ENCODE measurements around the gene LRRC59.
"Not testable (repeated sequence)": the region's sequence is repeated elsewhere in the genome, so short reads cannot be mapped to it uniquely, and the experiment has no call there.

Gene LRRC59

DNA sequence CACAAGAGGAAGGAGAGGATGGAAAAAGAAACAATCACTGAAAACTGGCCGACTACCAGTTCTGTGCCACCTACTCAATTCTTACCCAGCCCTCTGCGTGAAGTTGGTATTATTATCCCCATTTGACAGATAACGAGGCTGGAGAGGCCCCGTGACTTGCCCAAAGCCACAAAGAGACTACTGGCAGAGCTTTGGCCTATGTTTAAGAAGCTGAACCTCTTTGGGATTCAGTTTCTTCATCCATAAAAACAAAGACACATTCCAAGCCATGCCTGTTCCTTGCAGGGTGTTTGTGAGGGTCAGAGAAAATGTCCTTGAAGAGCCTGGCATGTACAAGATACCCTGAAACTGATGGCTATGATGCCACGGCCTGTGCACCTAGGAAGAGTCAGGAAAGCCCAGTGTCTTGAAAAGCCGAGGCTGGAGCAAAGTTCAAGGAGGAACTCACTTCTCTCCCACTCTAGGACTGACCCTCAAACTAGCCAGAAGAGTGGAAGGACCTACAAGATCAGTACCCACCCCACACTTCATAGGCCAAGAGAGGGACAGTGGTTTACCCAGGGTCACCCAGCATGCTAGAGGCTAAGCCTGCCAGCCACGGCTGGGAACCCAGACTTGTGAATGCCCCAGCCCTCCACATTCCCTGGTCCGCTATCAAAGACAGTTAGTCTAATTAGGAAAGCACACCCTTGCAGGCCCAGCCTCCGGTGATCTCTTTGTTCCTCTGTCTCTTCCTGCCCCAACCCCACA is 27.1 kb upstream of the LRRC59 start:
- no peak for DNase-seq

DNA sequence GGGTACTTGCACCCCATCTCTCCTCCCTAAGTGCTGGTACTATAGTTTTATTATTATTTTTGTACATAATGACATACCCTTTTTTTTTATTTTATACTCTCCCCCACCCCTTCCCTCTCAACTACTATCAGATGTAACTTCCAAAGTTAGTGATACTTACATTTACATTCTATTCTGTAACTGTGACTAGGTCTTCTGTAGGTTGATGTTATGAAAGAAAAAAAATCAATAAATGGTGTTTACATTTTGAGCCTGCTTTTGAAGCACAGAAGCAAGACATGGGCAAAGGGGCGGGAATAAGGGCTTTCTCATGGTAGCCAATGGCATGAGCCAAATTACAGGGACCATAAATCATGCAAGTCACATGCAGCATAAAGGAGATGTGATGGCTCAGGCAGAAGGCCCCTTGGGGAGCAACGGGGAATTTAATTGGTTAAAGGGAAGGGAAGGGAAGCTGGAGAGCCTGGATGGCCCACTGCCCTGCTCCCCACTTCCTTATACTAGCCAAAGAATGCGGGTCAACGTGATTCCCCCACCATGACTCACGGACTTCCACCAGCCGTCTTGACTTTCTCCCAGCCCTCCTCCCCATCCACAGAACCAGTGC is 26.3 kb upstream of the LRRC59 start:
- DNase-seq, result no peak

DNA sequence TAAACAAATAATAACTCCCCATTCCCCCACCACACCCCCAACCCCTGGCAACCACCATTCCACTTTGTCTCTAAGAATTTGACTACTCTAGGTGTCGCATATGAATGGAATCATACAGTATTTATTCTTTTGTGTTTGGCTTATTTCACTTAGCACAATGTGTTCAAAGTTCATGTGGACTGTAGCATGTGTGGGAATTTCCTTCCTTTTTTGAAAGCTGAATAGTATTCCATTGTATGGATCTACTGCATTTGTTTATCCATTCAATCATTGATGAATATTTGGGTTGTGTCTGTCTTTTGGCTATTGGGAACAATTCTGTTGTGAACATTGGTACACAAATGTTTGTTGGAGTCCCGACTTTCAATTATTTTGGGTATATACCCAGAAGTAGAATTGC is 25.4 kb upstream of the LRRC59 start:
- DNase-seq, result no peak

DNA sequence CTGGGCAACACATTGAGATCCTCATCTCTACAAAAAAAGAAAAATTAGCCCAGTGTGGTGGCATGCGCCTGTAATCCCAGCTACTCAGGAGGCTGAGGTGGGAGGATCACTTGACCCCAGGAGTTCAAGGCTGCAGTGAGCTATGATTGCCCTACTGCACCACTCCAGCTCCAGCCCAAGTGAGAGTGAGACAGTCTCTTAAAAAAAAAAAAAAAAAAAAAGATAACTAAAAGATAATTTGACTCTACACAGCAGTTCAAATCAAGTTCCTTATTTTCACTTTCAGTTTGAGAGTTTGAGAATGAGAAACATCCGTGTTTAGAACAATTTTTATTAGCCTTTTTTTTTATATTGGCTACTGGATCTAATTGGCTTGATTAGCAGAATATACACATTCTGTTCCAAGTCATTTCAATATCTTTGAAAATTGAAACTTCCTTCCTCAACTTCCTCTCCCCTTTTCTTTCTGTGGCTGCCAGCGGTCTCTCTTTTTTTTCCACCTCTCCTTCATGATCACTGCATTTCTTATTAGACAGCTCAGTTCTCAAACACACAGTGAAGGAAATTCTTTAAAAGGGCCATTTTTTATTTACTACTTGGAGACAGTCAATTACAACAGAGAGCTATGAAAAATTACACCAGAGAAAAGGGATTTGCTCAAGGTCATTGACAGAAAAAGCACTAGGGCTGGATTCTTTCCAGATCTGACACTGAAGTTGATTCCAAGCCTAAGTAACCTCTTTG is 24.2 kb upstream of the LRRC59 start:
- DNase-seq, result no peak

DNA sequence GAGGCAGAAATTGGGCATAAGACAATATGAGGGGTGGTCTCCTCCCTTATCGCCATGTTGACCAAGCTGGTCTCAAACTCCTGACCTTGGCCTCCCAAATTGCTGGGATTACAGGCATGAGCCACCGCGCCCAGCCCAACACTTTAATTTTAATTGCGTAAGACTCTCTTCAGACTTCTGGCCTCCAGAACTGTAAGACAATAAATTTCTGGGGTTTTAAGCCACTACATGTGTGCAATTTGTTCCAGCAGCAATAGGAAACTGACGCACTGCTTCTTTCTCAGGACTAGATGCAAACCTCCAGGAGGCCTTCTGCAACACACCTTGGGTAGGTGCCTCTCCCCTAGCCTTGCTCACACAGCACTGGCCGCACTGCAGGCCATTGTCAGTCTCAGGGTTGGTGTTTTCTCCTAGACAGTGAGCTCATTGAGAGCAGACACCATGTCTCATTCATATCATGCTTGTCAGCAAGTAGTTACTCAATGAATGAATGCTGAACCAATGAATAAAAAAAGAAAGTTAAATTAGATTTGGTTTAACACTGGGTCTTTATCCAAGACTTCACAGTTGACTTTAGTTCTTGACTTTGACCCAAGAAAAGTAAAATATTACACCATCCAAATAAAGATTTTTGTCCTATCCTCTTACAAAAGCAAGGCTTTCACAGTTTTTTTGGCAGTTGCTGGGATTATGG is 23.2 kb upstream of the LRRC59 start:
- DNase-seq, result no peak

DNA sequence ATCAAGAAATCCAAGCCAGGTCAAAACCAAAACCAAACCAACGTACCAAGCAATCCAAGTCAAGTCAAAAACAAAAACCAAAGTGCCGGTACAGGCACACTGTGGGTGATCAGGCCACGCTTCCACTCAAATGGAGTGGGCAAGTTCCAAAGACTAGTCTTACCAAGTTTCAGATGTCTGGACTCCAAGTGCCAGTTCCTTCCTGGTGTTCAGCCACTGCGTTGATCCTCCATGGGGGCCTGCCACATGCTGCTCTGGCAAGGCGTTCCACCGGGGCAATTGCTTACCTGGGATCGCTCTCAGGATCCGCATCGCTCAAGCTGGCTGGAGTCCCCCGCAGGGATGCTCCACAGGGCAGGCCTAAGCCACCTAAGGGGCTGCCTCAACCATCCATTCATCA is 22.3 kb upstream of the LRRC59 start:
- not testable (repeated sequence) for DNase-seq

DNA sequence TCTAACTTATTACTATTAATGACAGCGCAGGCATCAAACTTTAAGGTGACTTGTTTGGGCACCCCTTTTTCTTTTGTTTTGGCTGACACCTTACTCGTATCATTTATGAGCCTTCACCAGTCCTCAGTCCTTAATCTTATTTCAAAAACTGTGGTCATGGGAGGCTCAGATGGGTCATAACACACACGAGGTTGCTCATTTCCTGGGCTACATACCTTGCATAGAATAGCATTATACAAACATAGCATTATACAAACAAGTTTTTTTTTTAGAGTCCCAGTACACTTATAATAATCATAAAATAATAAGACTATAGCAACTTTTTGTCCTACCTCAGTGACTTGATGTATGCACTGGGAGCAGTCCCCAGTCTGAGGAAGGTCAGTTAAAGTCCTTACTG is 17.5 kb upstream of the LRRC59 start:
- DNase-seq, result no peak

DNA sequence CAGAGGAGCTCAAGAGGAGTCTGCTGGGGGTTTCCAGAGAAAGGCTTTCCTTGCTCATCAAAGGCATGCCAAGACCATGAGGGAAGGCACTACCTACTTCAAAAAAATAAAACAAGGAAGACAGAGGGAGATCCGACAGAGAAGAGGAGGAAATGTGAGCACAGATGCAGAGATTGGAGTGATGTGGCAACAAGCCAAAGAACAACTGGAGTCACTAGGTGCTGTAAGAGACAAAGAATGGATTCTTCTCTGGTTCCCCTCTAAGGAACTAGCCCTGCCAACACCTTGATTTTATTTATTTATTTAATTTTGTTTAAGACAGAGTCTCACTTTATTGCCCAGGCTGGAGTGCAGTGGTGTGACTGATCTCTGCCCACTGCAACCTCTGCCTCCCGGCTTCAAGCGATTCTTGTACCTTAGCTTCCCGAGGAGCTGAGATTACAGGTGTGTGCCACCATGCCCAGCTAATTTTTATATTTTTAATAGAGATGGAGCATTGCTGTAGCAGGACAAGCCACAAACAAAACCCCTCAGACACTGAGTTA is 14.9 kb upstream of the LRRC59 start:
- DNase-seq, result no peak

DNA sequence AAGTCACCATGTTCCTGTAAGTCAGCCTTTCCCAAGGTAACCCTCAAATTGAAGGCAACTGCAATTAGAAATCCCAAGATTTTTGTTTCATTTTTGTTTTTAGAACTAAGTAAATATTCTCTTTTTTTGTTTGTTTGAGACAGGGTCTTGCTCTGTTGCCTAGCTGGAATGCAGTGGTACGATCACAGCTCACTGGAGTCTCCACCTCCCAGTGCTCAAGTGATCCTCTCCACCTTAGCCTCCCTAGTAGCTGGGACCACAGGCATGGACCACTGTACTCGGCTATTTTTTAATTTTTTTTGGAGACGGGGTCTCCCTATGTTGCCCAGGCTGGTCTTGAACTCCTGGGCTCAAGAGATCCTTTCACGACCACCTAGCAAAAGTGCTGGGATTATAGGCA is 10.6 kb upstream of the LRRC59 start:
- DNase-seq, result no peak

DNA sequence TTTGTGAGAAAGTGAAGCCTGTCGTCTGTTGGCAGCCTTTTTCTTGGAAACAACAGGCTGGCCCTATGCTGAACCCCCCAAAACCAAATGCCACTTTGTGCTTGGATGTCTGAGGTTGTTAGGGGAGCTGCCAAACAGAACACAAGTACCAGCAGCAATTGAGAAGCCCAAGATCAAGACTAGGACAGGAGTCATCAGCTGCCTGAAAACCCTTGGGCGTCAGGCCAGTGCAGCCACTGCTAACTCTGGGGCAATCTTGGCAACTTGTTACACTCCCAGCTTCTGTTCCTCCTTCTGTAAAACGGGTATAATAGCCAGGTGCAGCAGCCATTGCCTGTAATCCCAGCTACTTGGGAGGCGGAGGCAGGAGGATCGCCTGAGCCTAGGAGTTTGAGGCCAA is 9.3 kb upstream of the LRRC59 start:
- DNase-seq, result no peak

DNA sequence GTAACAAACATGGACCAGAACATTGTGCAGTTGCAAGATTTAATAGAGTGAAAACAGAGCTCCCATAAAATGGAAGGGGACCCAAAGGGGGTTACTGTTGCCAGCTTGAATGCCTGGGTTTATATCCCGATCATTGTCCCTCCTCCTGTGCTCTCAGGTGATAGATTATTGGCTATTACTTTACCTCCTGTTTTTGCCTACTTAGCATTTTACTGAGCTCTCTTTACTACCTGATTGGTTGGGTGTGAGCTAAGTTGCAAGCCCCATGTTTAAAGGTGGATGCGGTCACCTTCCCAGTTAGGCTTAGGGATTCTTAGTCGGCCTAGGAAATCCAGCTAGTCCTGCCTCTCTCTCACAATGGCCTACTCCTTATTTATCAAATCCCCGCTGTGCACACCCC is 8.0 kb upstream of the LRRC59 start:
- not testable (repeated sequence) for DNase-seq

DNA sequence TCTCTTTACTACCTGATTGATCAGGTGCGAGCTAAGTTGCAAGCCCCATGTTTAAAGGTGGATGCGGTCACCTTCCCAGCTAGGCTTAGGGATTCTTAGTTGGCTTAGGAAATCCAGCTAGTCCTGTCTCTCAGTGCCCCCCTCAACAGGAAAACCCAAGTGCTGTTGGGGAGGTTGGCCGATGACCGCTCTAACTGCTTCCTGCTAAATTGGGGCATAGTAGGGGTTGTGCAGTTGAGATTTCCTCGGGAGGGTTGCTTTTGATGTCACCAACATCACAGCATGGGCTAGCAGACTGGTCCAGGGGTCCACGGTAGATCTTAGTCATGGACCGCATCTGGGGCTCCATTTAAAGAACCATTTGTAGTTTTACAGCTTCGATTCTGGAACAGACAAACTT is 2.3 kb upstream of the LRRC59 start:
- DNase-seq, result not testable (repeated sequence)

DNA sequence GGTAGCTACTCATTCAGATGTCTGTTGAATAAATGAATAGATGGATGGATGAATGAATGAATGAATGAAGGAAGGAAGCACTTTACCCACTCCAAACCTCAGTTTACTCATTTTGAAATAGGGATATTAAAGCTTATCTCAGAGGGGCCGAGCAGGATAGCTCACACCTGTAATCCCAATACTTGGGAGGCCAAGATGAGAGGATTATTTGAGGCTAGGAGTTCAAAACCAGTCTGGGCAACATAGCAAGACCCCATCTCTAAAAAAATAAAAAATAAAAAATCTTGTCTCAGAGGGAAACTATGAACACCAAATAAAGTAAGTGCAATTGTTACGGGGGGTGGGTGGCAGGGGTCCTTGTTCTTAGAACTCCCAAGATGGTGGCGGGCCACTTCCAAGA is 1.3 kb upstream of the LRRC59 start:
- DNase-seq, result not testable (repeated sequence)

DNA sequence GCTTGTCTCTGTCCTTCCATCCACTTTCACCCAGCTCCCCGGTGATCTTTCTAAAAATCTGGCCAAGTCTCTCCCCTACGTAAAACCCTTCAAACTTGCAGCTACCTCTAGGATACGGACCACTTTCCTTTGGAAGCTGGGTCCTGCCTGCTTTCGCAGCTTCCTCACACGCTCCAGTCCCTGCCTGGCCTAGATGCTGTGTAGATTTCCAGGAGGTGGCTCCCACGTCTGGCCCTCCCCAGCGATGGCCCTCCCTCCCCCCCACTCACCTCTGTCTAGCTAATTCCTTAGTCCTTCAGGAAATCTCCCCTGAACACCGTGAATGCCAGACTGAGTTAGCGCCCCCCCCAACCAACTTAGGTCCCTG is 579 bp upstream of the LRRC59 start:
- DNase-seq, result no peak

DNA sequence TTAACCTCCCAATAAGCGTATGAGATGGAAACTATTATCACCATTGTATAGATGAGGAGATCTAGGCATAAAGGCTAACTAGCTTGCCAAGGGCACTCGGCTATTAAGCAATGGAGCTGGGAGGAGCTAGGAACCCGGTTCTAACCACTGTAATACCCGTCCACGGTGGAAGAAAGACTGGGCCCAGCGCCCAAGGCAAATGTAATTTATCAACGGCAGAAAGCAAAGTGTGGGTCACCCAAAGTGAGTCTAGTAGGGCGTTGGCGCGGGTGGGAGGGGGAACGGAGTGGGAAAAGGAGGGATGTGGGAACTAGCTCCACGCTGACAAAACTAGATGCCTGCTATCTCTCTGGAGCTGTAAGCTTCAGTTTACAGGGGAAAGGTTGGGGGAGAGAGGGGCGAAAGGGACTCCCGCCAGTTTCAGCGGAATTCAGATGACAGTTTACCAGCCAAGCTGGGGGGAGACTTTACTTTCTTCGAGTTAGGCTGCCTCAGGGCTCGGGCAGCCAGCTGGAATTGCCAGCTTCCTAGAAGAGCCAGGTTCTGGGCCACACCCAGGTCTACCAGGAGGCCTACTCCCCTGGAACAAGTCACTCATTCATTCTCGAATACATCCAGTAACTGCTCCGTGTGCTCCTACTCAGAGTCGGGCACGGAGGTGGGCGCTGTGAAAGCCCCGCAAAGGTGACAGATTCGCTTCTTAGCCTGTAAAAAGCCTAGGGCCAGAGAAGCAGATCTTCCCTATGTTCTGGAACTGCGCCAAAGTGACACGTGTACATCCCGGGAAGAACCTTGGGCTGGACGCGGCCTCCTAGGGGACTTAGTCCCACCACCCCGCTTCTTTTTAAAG is 837 bp downstream of the LRRC59 start:
- DNase-seq, result no peak

DNA sequence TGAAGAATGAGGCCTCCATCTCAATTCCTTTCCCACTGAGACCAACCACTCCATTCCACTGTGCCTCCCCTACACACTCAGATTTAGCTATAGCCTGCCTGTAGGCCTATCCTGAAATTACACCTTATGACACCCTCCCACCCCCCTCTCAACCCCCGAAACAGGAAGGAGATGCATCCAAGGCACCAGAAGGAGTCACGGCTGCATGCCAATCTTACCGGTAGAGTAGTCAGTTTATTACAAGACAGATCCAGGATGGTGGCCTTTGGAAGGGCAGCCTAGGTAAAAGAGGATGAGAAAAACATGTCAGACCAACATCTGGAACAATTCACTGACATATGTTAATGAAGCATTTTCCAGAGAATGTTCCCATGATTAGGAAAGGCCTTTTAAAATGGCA is 2.6 kb downstream of the LRRC59 start:
- no peak for DNase-seq

DNA sequence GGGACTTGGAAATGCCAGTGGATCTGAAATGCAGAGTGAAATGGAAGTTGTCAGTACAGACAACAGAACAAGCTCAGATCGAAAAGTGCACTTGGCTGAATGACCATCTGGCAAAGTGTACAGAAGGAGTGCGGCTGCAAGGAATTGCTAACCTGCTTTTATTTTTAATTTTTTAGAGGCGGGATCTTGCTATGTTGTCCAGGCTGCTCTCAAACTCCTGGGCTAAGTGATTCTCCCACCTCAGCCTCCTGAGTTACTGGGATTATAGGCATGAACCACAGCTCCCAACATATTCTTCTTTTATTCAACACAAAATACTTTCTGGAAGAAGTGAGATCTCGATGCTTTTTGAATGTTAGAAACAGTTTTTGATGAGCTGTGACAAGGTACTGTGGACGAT is 3.6 kb downstream of the LRRC59 start:
- no peak for DNase-seq

DNA sequence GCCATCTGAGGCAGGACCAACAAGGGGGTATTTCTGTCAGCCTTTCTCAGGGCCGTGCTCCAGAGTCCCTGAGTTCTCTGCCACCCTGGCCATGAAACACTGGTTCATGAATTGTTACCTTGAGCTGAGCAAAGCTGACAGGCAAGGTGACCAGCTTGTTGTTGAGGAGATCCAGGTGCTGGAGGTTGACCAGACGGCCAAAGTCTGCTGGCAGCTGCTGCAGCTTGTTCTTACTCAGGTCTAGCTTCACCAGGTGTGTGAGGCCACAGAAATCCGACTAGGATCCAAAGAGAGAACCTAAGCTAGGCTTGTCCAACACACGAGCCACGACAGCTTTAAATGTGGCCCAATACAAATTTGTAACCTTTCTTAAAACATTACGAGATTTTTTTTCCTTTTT is 4.7 kb downstream of the LRRC59 start:
- DNase-seq, result no peak

DNA sequence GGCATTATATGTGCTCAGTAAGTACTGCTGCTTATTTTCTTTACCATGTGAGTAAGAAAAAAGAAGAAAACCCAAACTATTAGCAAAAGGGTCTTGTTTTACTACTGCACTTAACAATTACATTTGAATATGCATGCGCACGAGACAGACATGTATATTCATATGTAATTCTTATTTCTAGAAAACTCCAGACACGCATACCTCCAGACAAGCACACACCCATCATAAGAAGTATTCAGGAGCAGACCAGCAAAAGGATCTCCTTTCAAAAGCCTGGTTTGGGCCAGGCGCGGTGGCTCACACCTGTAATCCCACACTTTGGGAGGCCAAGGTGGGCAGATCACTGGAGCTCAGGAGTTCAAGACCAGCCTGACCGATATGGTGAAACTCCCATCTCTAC is 7.8 kb downstream of the LRRC59 start:
- DNase-seq, result no peak

DNA sequence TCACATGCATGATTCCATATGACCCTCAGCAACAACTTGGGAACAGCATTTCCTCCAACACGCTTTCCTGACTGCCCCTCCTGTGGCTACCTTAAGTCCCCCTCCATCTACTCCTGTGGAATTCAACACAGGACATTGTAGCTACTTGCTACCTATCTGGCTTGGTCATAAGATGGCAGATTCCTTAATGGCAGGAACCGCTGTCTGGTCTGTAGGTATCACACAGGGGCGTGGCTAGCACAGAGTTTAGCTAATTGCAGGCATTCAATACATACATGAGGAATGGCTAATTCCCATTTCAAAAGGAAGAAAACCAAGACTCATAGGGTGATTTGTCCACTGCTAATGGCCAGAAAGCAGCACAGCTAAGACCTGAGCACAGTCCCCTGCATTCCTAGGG is 8.6 kb downstream of the LRRC59 start:
- DNase-seq, result no peak

DNA sequence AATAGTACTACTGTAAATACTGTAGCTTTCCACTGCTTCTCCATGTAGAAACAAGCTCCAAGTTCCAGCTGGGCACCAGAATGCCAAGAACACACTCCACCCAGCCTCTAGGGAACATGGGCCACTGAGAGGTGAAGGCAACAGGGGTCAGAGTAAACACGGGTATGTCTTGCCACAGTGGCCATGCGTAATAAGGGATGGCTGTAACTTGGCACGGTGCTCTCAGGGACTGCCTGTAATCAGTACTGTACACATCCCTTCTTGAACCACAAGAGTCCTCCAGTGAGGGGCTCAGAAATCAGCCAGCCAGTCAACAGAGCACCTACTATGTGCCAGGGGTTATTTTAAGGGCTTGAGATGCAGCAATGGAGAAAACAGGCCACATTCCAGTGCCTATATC is 10.8 kb downstream of the LRRC59 start:
- DNase-seq, result no peak

DNA sequence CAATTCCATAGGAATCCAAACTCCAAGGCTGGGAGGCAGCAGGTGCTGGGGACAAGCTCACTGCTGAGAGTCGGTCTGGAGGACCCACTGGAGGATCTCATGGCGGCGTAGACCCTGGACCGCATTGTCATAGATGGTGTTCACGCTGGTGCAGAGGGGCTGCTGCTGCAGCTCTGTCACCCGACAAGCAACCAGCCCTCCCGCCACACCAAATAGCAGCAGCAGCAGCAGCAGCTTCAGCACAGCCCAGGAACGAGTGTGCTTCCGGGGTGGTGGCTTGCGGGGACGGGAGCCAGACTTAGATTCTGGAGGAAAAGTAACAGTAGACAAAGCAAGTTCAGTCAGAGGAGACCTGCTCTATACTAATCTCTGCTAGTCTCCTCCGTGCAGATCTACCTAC is 14.4 kb downstream of the LRRC59 start:
- no peak for DNase-seq

DNA sequence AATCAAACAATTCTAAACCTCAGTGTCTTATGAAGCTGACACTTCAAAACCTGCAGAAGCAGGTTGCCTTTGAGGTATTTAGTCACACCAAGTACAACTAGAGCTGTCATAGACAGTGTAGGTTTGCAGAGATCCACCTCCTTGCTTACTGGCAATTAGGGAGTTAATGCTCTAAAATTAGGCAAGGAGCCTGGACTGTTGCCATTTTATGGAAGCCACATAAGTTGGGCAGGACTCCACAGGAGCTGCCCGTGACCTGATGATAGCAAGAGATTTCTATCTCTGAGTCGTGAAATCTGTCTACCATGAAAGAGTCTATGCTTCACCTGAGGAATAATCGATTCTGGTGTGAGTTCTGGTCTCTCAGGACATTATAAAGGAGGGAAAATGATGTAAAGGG is 15.4 kb downstream of the LRRC59 start:
- DNase-seq, result no peak

Data from NCI-H2107 (cell line).